ENCODE results near the gene FRMD3. TPM values are rescaled to one million over a fixed set of nuclear protein-coding genes. Genes with fewer than 3 reads are reported as not detected.

The FRMD3 gene
- total RNA-seq, 1 donor from 2014 or later, result 2.8 TPM

Other genes starting within 250 kb of the FRMD3 start
- gene IDNK, start 84.7 kb upstream of the FRMD3 start, total RNA-seq, result 4.6 and 5.8 TPM in 2 replicates
- 98.8 and 122 TPM in 2 replicates for gene UBQLN1, start 169.6 kb upstream of the FRMD3 start, total RNA-seq

Measured in dermis microvascular lymphatic vessel endothelial cell (primary cell).